PC-9 (cell line): ENCODE results near the gene MS4A6A. TPM values are rescaled to one million over a fixed set of nuclear protein-coding genes. Genes with fewer than 3 reads are reported as not detected.

Source experiments
- BruUV-seq: library from RNA; stranded (reverse); fragments of 400-500 nt; replicated peaks from 2 replicates; lab custom pipeline; 2021; lab: Mats Ljungman, UMichigan
- CTCF ChIA-PET: fragments of 300-600 bp; sonication (Branson Sonifier 250); formaldehyde crosslinking; loops from one replicate; lab custom pipeline; 2022; ENCODE audit warnings: antibody characterized with exemption; lab: Charles Lee
- POLR2A ChIA-PET: fragments of 300-600 bp; sonication (Branson Sonifier 250); formaldehyde crosslinking; loops from one replicate; lab custom pipeline; 2022; ENCODE audit warnings: antibody characterized with exemption; ENCODE audit not compliant: unreplicated experiment; lab: Charles Lee
- DNase-seq, 2 experiments: peaks; one replicate each; pipeline versions ENCODE4 v3.0.0 to v3.0.0-alpha.2; 2015 to 2022; ENCODE audit warnings: mixed read lengths in 1 of 2
- H2AFZ ChIP-seq: fragments of 200-600 bp; sonication (generic); 2 replicates; pipeline ENCODE4 v1.8.1; 2017; ENCODE audit warnings: antibody characterized with exemption
- H3F3A ChIP-seq: fragments of 200-600 bp; sonication (generic); 2 replicates; pipeline ENCODE4 v1.8.1; 2017; ENCODE audit warnings: antibody characterized with exemption, mild to moderate bottlenecking, low read depth; ENCODE audit not compliant: insufficient read depth
- H3K27ac ChIP-seq: fragments of 200-600 bp; sonication (generic); 2 replicates; pipeline ENCODE4 v1.6.1; 2016; ENCODE audit warnings: mixed run types
- H3K27me3 ChIP-seq: fragments of 200-600 bp; sonication (generic); 2 replicates; pipeline ENCODE4 v1.6.1; 2016; ENCODE audit warnings: low read depth, mixed run types; ENCODE audit not compliant: insufficient read depth
- H3K36me3 ChIP-seq: fragments of 200-600 bp; sonication (generic); 2 replicates; pipeline ENCODE4 v1.6.1; 2016; ENCODE audit warnings: low read depth, mixed run types
- H3K4me1 ChIP-seq: fragments of 200-600 bp; sonication (generic); replicated peaks from 2 replicates; pipeline ENCODE4 v1.6.1; 2016; ENCODE audit warnings: mixed run types; ENCODE audit not compliant: insufficient read depth
- H3K4me2 ChIP-seq: fragments of 200-600 bp; sonication (generic); 2 replicates; pipeline ENCODE4 v1.6.1; 2017; ENCODE audit warnings: mixed run types
- H3K4me3 ChIP-seq: fragments of 200-600 bp; sonication (generic); 2 replicates; pipeline ENCODE4 v1.6.1; 2016; ENCODE audit warnings: mixed run types
- H3K79me2 ChIP-seq: fragments of 200-600 bp; sonication (generic); 2 replicates; pipeline ENCODE4 v1.6.1; 2017; ENCODE audit warnings: low read depth, mixed run types
- H3K9me2 ChIP-seq: fragments of 200-600 bp; sonication (generic); 2 replicates; pipeline ENCODE4 v1.8.1; 2017; ENCODE audit warnings: mild to moderate bottlenecking; ENCODE audit not compliant: insufficient read depth
- H3K9me3 ChIP-seq: fragments of 200-600 bp; sonication (generic); 2 replicates; pipeline ENCODE4 v1.8.1; 2016; ENCODE audit warnings: low read depth; ENCODE audit not compliant: insufficient read depth
- H4K20me1 ChIP-seq: fragments of 200-600 bp; sonication (generic); 2 replicates; pipeline ENCODE4 v1.8.1; 2017; ENCODE audit not compliant: insufficient read depth
- CTCF ChIP-seq: fragments of 200-600 bp; sonication (generic); conservative IDR thresholded peaks from 2 replicates; pipeline ENCODE4 v1.6.1; 2017; ENCODE audit warnings: mixed run types, antibody characterized with exemption, mild to moderate bottlenecking, moderate library complexity
- EZH2 ChIP-seq: fragments of 200-600 bp; sonication (generic); IDR thresholded peaks from 2 replicates; pipeline ENCODE4 v1.8.0; 2017; ENCODE audit warnings: antibody characterized with exemption, low read depth
- intact Hi-C: fragments of 100-400 bp; cut with micrococcal nuclease; formaldehyde crosslinking; loops from one replicate; pipeline ENCODE4 v1.10.0; 2022; ENCODE audit not compliant: unreplicated experiment
- total RNA-seq: library from RNA; stranded (reverse); gene quantifications from 2 replicates; pipeline ENCODE4 v1.2.3, GENCODE V29; 2021

MS4A6A gene
- total RNA-seq, 1 experiment from 2014 or later: not detected

DNA sequence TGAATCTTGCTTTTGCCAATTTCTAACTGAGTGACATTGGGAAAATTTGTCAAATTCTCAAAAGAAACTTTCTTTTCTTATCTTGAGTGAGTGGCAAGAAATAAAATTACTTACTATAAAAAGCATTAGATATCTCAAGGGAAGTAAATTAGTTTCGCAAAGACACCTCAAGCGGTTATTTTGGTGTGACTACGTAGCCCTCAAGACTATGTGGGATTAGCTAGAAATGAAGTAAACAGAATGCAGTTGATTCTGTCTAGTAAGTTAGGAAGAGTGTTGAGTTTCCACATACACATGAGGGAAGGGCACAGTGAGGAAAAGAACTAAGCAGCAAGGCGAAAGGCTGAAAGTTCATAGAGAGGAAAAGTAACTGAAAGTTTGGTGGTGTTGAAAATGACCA, 28.3 kb upstream of the MS4A6A start:
- no peaks in the 10 kb centered on the region for H4K20me1 ChIP-seq
- 0 out of 2 replicates have a peak, but pooled peaks cover 4% of the 10 kb centered on the region for H3K9me2 ChIP-seq
- no peaks in the 10 kb centered on the region for H3K27me3 ChIP-seq
- no peak for TF ChIP-seq CTCF
- no peak for TF ChIP-seq EZH2
- intact Hi-C loops: no loop called here
- ChIA-PET CTCF (no interaction called here), POLR2A (no interaction called here)
- H3K9me3 ChIP-seq: no peaks in the 10 kb centered on the region
- no peaks in the 10 kb centered on the region for H3K79me2 ChIP-seq
- DNase-seq: no peak
- H3K4me2 ChIP-seq: no peak overlapping the region
- BruUV-seq: no TSS peak
- H3K36me3 ChIP-seq: no peaks in the 10 kb centered on the region
- H2AFZ ChIP-seq: no peak overlapping the region
- H3K4me3 ChIP-seq: no peak overlapping the region
- H3F3A ChIP-seq: no peaks in the 10 kb centered on the region
- no peak overlapping the region for H3K27ac ChIP-seq
- H3K4me1 ChIP-seq: no peaks in the 10 kb centered on the region

GRCh38 chr11:60209977-60210376, 27.1 kb upstream of the MS4A6A start:
- H3K4me1 ChIP-seq: no peaks in the 10 kb centered on the region
- H3K27me3 ChIP-seq: no peaks in the 10 kb centered on the region; the same call in 1 of the 2 replicates
- no peaks in the 10 kb centered on the region for H3K36me3 ChIP-seq
- POLR2A ChIA-PET: interaction anchor here (0.6 kb wide), 1 partner anchor 186 kb away, joined by 6 read pairs; no protein-coding TSS in a partner anchor
- CTCF ChIA-PET: no interaction called here
- BruUV-seq: no TSS peak
- no peaks in the 10 kb centered on the region for H4K20me1 ChIP-seq
- H3K27ac ChIP-seq: no peak overlapping the region
- TF ChIP-seq EZH2 (no peak), CTCF (no peak)
- intact Hi-C loops: no loop called here
- no peaks in the 10 kb centered on the region for H3K79me2 ChIP-seq
- H3K4me3 ChIP-seq: no peak overlapping the region
- no peak overlapping the region for H2AFZ ChIP-seq
- no peak overlapping the region for H3K4me2 ChIP-seq
- H3K9me3 ChIP-seq: no peaks in the 10 kb centered on the region
- DNase-seq: no peak
- H3F3A ChIP-seq: no peaks in the 10 kb centered on the region
- no peaks in the 10 kb centered on the region for H3K9me2 ChIP-seq

DNA sequence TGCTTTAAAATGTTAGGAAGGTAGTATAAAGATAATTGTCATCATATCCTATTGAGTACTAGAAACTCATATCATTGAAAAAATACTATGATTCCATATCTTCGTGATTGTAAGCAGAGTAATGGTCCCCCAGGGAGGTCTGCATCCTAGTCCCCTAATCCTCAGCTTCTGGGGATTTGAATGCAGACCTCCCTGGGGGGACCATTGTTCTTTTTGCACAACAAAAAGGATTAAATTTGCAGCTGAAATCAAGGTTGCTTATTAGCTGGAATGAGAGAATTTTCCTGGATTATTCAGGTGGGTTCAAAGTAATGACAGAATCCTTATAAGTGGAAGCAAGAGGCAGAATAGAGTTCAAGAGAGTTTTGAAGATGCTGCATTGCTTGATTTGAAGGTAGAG, 26.1 kb upstream of the MS4A6A start:
- TF ChIP-seq EZH2 (no peak), CTCF (no peak)
- DNase-seq: no peak
- Histone ChIP-seq H3K4me2 (no peak overlapping the region), H3F3A (no peaks in the 10 kb centered on the region), H3K4me1 (no peaks in the 10 kb centered on the region), H3K36me3 (no peaks in the 10 kb centered on the region), H2AFZ (no peak overlapping the region), H3K4me3 (no peak overlapping the region), H3K79me2 (no peaks in the 10 kb centered on the region), H3K9me3 (no peaks in the 10 kb centered on the region), H3K9me2 (no peaks in the 10 kb centered on the region), H3K27me3 (no peaks in the 10 kb centered on the region; the same call in 1 of the 2 replicates), H4K20me1 (no peaks in the 10 kb centered on the region), H3K27ac (no peak overlapping the region)
- CTCF ChIA-PET: no interaction called here
- BruUV-seq: no TSS peak
- POLR2A ChIA-PET: interaction anchor here (0.6 kb wide), 1 partner anchor 542 kb away, joined by 7 read pairs; no protein-coding TSS in a partner anchor
- intact Hi-C loops: no loop called here
